Fibroblast of villous mesenchyme (primary cell): ENCODE measurements around the gene TNFSF11. TPM values are rescaled to one million over a fixed set of nuclear protein-coding genes. Genes with fewer than 3 reads are reported as not detected.

Source experiments
- DNase-seq: peaks from one replicate; pipeline ENCODE4 v3.0.0-alpha.2; 2010; ENCODE audit warnings: low read depth
- H3K4me3 ChIP-seq: 2 replicates; pipeline ENCODE4 v1.5.1; 2011; ENCODE audit warnings: low read depth, mild to moderate bottlenecking, low read length
- total RNA-seq: library from RNA; depleted of rRNA; stranded (reverse); fragments of >200 nt; gene quantifications from 2 replicates; pipeline ENCODE4 v1.2.3, GENCODE V29; 2012
- TF ChIP-seq, protein P1 (sequence below): IDR thresholded peaks from 2 replicates; pipeline ENCODE4 v1.5.1; 2012; ENCODE audit warnings: low read depth, mild to moderate bottlenecking, low read length; ENCODE audit not compliant: insufficient read depth

TNFSF11 gene
- total RNA-seq, 1 donor, result not detected

- no peak overlapping the region for H3K4me3 ChIP-seq
- DNase-seq, result no peak
- TF ChIP-seq, protein P1, sequence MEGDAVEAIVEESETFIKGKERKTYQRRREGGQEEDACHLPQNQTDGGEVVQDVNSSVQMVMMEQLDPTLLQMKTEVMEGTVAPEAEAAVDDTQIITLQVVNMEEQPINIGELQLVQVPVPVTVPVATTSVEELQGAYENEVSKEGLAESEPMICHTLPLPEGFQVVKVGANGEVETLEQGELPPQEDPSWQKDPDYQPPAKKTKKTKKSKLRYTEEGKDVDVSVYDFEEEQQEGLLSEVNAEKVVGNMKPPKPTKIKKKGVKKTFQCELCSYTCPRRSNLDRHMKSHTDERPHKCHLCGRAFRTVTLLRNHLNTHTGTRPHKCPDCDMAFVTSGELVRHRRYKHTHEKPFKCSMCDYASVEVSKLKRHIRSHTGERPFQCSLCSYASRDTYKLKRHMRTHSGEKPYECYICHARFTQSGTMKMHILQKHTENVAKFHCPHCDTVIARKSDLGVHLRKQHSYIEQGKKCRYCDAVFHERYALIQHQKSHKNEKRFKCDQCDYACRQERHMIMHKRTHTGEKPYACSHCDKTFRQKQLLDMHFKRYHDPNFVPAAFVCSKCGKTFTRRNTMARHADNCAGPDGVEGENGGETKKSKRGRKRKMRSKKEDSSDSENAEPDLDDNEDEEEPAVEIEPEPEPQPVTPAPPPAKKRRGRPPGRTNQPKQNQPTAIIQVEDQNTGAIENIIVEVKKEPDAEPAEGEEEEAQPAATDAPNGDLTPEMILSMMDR, result no peak
Observed at GRCh38 chr13:42533336-42533591, 40.7 kb upstream of the TNFSF11 start.

DNA sequence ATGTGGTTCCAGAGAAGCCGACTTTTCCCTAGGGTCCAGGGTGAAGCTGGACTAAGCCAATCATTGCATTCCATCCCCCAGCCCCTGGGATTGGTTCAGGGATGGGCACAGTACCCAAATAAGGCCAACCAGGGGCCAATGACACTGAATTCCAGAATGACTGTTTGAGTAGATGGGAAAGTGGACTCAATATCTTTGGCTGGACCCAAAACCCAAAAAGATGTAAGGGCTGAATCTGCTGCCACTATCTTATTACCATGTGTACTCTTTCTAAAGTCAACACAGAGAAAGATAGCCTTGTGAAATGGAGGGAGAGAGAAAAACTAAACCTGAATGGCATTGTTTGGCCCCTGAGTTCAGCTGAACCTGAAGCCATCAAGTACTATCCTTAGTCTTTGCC, 39.2 kb upstream of the TNFSF11 start:
- TF ChIP-seq, protein P1, result no peak
- no peak overlapping the region for H3K4me3 ChIP-seq
- DNase-seq, result no peak

GRCh38 chr13:42538996-42539395, 35.0 kb upstream of the TNFSF11 start:
- TF ChIP-seq, protein P1, result no peak
- no peak for DNase-seq
- H3K4me3 ChIP-seq, result no peak overlapping the region

DNA sequence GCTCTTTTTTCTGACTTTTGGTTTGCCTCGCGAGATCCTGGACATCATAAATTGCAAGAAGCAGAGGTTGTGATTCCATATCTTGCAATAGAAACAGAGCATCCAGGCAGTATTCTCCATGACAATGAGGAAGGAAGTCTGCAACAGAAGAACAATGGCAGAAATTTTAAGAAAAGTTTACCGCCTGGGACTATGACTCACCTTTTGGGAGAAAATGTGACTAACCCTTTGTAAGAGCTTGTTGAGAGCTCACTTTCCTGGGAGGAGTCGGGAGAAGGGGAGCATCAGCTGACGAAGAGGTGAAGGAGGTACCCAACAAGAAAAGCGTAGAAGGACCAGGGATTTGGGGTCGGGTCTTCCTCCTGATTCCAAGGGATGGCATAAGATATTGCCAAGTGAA, 34.3 kb upstream of the TNFSF11 start:
- DNase-seq, result no peak

DNA sequence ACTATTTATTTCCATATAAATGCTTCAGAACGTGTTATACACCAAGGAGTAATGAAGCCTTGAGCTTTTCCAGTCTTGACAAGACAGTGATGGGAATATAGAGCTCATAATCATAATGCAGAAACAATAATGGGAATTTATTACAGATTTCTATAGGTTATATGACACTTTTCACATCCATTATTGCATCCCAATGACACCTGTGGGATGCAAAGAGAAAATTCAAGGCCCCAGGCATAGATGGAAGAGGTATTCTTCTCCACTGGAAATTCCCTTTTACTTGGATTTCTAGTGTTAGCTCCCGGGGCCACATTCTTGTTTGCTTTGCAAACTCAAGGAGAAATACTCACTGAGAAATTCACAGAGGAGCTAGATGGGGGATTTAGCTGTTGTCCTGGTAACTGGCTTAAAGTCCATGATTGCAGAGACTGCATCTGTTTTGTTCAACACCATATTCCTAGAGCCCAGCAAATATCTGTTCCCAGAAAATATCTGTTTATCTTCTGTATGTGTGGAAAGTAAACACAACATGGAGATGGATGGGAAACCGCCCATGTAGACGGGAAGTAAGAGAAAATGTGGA, 30.6 kb upstream of the TNFSF11 start:
- no peak overlapping the region for H3K4me3 ChIP-seq
- TF ChIP-seq, protein P1, result no peak
- DNase-seq, result no peak

More for the DNA sequence above, 34.3 kb upstream of the TNFSF11 start:
- no peak overlapping the region for H3K4me3 ChIP-seq
- TF ChIP-seq, protein P1, result no peak

GRCh38 chr13:42544246-42544926, 29.6 kb upstream of the TNFSF11 start:
- no peak for DNase-seq
- TF ChIP-seq, protein P1, result no peak
- H3K4me3 ChIP-seq, result no peak overlapping the region

GRCh38 chr13:42545842-42546241, 28.1 kb upstream of the TNFSF11 start:
- DNase-seq, result no peak
- H3K4me3 ChIP-seq, result no peak overlapping the region
- TF ChIP-seq, protein P1, result no peak
